SK-N-SH (cell line): ENCODE measurements around the gene RBMS3. TPM values are rescaled to one million over a fixed set of nuclear protein-coding genes. Genes with fewer than 3 reads are reported as not detected.
A peak's percentile ranks its signal among the peaks of the same experiment; 100 is the strongest.

Experiments
- CTCF ChIA-PET: fragments of 300-600, 350-600 bp; formaldehyde crosslinking; extraction: SDS; loops from one replicate; lab custom pipeline; 2021; lab: Yijun Ruan, JAX
- POLR2A ChIA-PET: fragments of 350-600 bp; sonication (Branson Sonifier 250); formaldehyde crosslinking; extraction: SDS; loops from one replicate; lab custom pipeline; 2020; ENCODE audit warnings: antibody characterized with exemption, inconsistent platforms; lab: Yijun Ruan, JAX
- DNase-seq: peaks from one replicate; pipeline ENCODE4 v3.0.0; 2012
- H2AFZ ChIP-seq: fragments of 200-600 bp; sonication (generic); 2 replicates; pipeline ENCODE4 v1.8.1; 2016; ENCODE audit warnings: antibody characterized with exemption, mild to moderate bottlenecking, low read depth
- H3F3A ChIP-seq: fragments of 200-600 bp; sonication (generic); replicated peaks from 2 replicates; pipeline ENCODE3; 2016; ENCODE audit warnings: antibody characterized with exemption, mild to moderate bottlenecking; ENCODE audit not compliant: insufficient read depth
- H3K27ac ChIP-seq, 2 experiments: fragments of 200-500 bp in 1 of 2; fragments of 200-600 bp in 1 of 2; sonication (Bioruptor generic) in 1 of 2; sonication (generic), shearing (Covaris generic) in 1 of 2; 2 replicates each; pipeline versions ENCODE4 v1.5.1 to v1.6.1; 2014 to 2016; ENCODE audit warnings: low read depth in 2 of 2, inconsistent platforms in 1 of 2, low read length in 1 of 2, mild to moderate bottlenecking in 1 of 2, mixed read lengths in 1 of 2
- H3K27me3 ChIP-seq: fragments of 200-600 bp; sonication (generic), shearing (Covaris generic); 2 replicates; pipeline ENCODE4 v1.6.1; 2016; ENCODE audit warnings: mixed run types; ENCODE audit not compliant: insufficient read depth
- H3K36me3 ChIP-seq, 2 experiments: fragments of 200-500 bp in 1 of 2; fragments of 200-600 bp in 1 of 2; sonication (Bioruptor generic) in 1 of 2; sonication (generic) in 1 of 2; replicated peaks in 1 of 2; 2 replicates each; pipeline versions ENCODE3 to v1.5.1; 2014 to 2016; ENCODE audit warnings: low read length in 1 of 2, mild to moderate bottlenecking in 1 of 2; ENCODE audit not compliant: insufficient read depth in 2 of 2, control insufficient read depth in 1 of 2
- H3K4me1 ChIP-seq, 2 experiments: fragments of 200-500 bp in 1 of 2; fragments of 200-600 bp in 1 of 2; sonication (Bioruptor generic) in 1 of 2; sonication (generic), shearing (Covaris generic) in 1 of 2; 2 replicates each; pipeline versions ENCODE4 v1.5.1 to v1.6.1; 2014 to 2016; ENCODE audit warnings: low read depth in 1 of 2, low read length in 1 of 2, mixed run types in 1 of 2; ENCODE audit not compliant: insufficient read depth in 2 of 2, control insufficient read depth in 1 of 2
- H3K4me2 ChIP-seq: fragments of 200-600 bp; sonication (generic), shearing (Covaris generic); 2 replicates; pipeline ENCODE4 v1.6.1; 2017; ENCODE audit warnings: mixed run types
- H3K4me3 ChIP-seq, 2 experiments: fragments of 200-500 bp in 1 of 2; fragments of 200-600 bp in 1 of 2; sonication (Bioruptor generic) in 1 of 2; sonication (generic), shearing (Covaris generic) in 1 of 2; 2 replicates each; pipeline versions ENCODE4 v1.5.1 to v1.8.1; 2014 to 2016; ENCODE audit warnings: low read depth in 2 of 2, inconsistent platforms in 1 of 2, low read length in 1 of 2, mild to moderate bottlenecking in 1 of 2, mixed read lengths in 1 of 2, moderate library complexity in 1 of 2
- H3K79me2 ChIP-seq: fragments of 200-600 bp; sonication (generic); 2 replicates; pipeline ENCODE4 v1.8.1; 2017; ENCODE audit warnings: mild to moderate bottlenecking; ENCODE audit not compliant: insufficient read depth
- H3K9ac ChIP-seq: fragments of 200-600 bp; sonication (generic); 2 replicates; pipeline ENCODE4 v1.6.1; 2017; ENCODE audit warnings: mixed run types
- H3K9me2 ChIP-seq: fragments of 200-600 bp; sonication (generic); 2 replicates; pipeline ENCODE4 v1.6.1; 2017; ENCODE audit warnings: mixed run types
- H3K9me3 ChIP-seq: fragments of 200-600 bp; sonication (generic); 2 replicates; pipeline ENCODE4 v1.6.1; 2017; ENCODE audit warnings: mixed run types, mild to moderate bottlenecking, moderate library complexity
- H4K20me1 ChIP-seq: fragments of 200-600 bp; sonication (generic); 2 replicates; pipeline ENCODE4 v1.6.1; 2017; ENCODE audit warnings: mild to moderate bottlenecking, mixed run types; ENCODE audit not compliant: insufficient read depth
- CHD2 ChIP-seq: fragments of 150-350 bp; IDR thresholded peaks from 2 replicates; pipeline ENCODE4 v1.6.1; 2018; ENCODE audit warnings: low read length; ENCODE audit not compliant: partially characterized antibody
- FOSL2 ChIP-seq: IDR thresholded peaks from 2 replicates; pipeline ENCODE4 v1.4.0; 2012; ENCODE audit warnings: low read depth, mild to moderate bottlenecking, moderate library complexity, borderline replicate concordance
- FOXM1 ChIP-seq: IDR thresholded peaks from 2 replicates; pipeline ENCODE4 v1.4.0; 2012; ENCODE audit warnings: low read depth, mild to moderate bottlenecking
- GATA2 ChIP-seq: sonication (generic); formaldehyde crosslinking; IDR thresholded peaks from 2 replicates; pipeline ENCODE4 v1.5.0; 2020; ENCODE audit warnings: mild to moderate bottlenecking, missing genetic modification reagents
- NRF1 ChIP-seq: IDR thresholded peaks from 2 replicates; pipeline ENCODE4 v1.6.1; 2012; ENCODE audit warnings: low read depth, mild to moderate bottlenecking, low read length
- PBX3 ChIP-seq: IDR thresholded peaks from 2 replicates; pipeline ENCODE4; 2012
- RAD21 ChIP-seq: IDR thresholded peaks from 2 replicates; pipeline ENCODE4 v1.6.1; 2012; ENCODE audit warnings: mild to moderate bottlenecking, low read length
- RCOR1 ChIP-seq: fragments of 150-350 bp; IDR thresholded peaks from 2 replicates; pipeline ENCODE4 v1.6.1; 2017; ENCODE audit warnings: antibody characterized with exemption, low read length
- TCF12 ChIP-seq: IDR thresholded peaks from 2 replicates; pipeline ENCODE4 v1.4.0; 2012
- WGBS: methylation state at CpG from one replicate; pipeline ENCODE4 v1.1.6; 2017; ENCODE audit warnings: low lambda C conversion rate; 5-methylcytosine and 5-hydroxymethylcytosine counted together
- polyA plus RNA-seq, 3 experiments: library from polyadenylated mRNA; depleted of rRNA; stranded (reverse); fragments of >200 nt; gene quantifications; 2 replicates each; pipeline ENCODE4 v1.2.3, GENCODE V29; 2012

Gene RBMS3
- polyA plus RNA-seq, 1 of the 3 experiments (the other 2 are of a cell fraction): 8.2 TPM

GRCh38 chr3:29557825-29558224 lies 277.0 kb downstream of the RBMS3 start:
- Histone ChIP-seq H3K27ac (peak overlapping the region in 1 of 2 experiments; percentile 71; a peak in 2 of 4 replicates), H2AFZ (no peak overlapping the region), H3K9ac (no peak overlapping the region), H3K4me3 (no peak overlapping the region), H3K79me2 (peaks cover 14% of the 10 kb centered on the region; the same call in 1 of the 2 replicates), H3K9me2 (no peaks in the 10 kb centered on the region), H4K20me1 (no peaks in the 10 kb centered on the region), H3K36me3 (peaks cover 13 to 15% of the 10 kb centered on the region in 2 experiments), H3K4me1 (peaks cover 9 to 13% of the 10 kb centered on the region in 2 experiments; a peak in 3 of 4 replicates), H3K27me3 (no peaks in the 10 kb centered on the region), H3K4me2 (no peak overlapping the region), H3F3A (peaks cover 3% of the 10 kb centered on the region), H3K9me3 (no peaks in the 10 kb centered on the region)
- DNase-seq: no peak
- no peak for TF ChIP-seq CHD2
- no peak for TF ChIP-seq FOXM1
- no peak for TF ChIP-seq RCOR1
- TF ChIP-seq TCF12: no peak
- TF ChIP-seq GATA2: no peak
- CTCF ChIA-PET: interaction anchor here (1.2 to 2.4 kb wide), 2 partner anchors 11 to 34 kb away, joined by 3 to 6 read pairs; no protein-coding TSS in a partner anchor
- POLR2A ChIA-PET: interaction anchor here (0.9 kb wide), 1 partner anchor 85 kb away, joined by 3 read pairs; no protein-coding TSS in a partner anchor
- 52% methylated on average over 2 of the region's 2 CpGs for WGBS

- Histone ChIP-seq H3K27me3 (no peaks in the 10 kb centered on the region), H3K4me2 (no peak overlapping the region), H3K27ac (no peak overlapping the region), H3F3A (no peaks in the 10 kb centered on the region), H4K20me1 (no peaks in the 10 kb centered on the region), H3K4me3 (no peak overlapping the region), H3K4me1 (peaks cover 0 to 3% of the 10 kb centered on the region in 2 experiments; a peak in 2 of 4 replicates), H3K9me3 (no peaks in the 10 kb centered on the region), H3K9me2 (no peaks in the 10 kb centered on the region), H3K36me3 (peaks cover 13 to 15% of the 10 kb centered on the region in 2 experiments), H2AFZ (no peak overlapping the region), H3K79me2 (peaks cover 13% of the 10 kb centered on the region; the same call in 1 of the 2 replicates), H3K9ac (no peak overlapping the region)
- no peak for DNase-seq
- POLR2A ChIA-PET: no interaction called here
- CTCF ChIA-PET: interaction anchor here (1.0 to 2.4 kb wide), 2 partner anchors 13 to 14 kb away, joined by 4 to 6 read pairs; no protein-coding TSS in a partner anchor
- TF ChIP-seq PBX3: no peak
- 73% methylated on average over 1 of the region's 1 CpG for WGBS
Measured at GRCh38 chr3:29559741-29560465, 279.0 kb downstream of the RBMS3 start.

- no peak overlapping the region for H3K9ac ChIP-seq
- H3K9me3 ChIP-seq: no peaks in the 10 kb centered on the region
- no peaks in the 10 kb centered on the region for H4K20me1 ChIP-seq
- peaks cover 0 to 5% of the 10 kb centered on the region in 2 experiments; a peak in 2 of 4 replicates for H3K4me1 ChIP-seq
- CTCF ChIA-PET: no interaction called here
- POLR2A ChIA-PET: interaction anchor here (0.6 kb wide), 1 partner anchor 28 kb away, joined by 3 read pairs; no protein-coding TSS in a partner anchor
- peaks cover 3% of the 10 kb centered on the region for H3F3A ChIP-seq
- H3K27ac ChIP-seq: no peak overlapping the region; a peak in 1 of 4 replicates
- no peak overlapping the region for H3K4me3 ChIP-seq
- no peaks in the 10 kb centered on the region for H3K27me3 ChIP-seq
- H3K79me2 ChIP-seq: peaks cover 8% of the 10 kb centered on the region; the same call in 1 of the 2 replicates
- no peaks in the 10 kb centered on the region for H3K9me2 ChIP-seq
- H3K36me3 ChIP-seq: peaks cover 10 to 14% of the 10 kb centered on the region in 2 experiments
- H3K4me2 ChIP-seq: no peak overlapping the region
- 98% methylated on average over 4 of the region's 4 CpGs for WGBS
- H2AFZ ChIP-seq: no peak overlapping the region
- no peak for DNase-seq
- TF ChIP-seq FOSL2 (no peak), TCF12 (no peak), RAD21 (no peak), GATA2 (no peak), NRF1 (no peak), RCOR1 (no peak)
Measured at GRCh38 chr3:29561651-29562149, 280.8 kb downstream of the RBMS3 start.
